A549 (cell line): ENCODE data around the gene PLCB2. TPM values are rescaled to one million over a fixed set of nuclear protein-coding genes. Genes with fewer than 3 reads are reported as not detected.
A peak's percentile ranks its signal among the peaks of the same experiment; 100 is the strongest.

ENCODE experiments used
- ATAC-seq, 2 experiments: fragments of 200-7000 bp in 1 of 2; fragments of >200 bp in 1 of 2; cut with Nextera tagmentation in 1 of 2; cut with Tn5 transposase in 1 of 2; 3 replicates each; pipeline versions ENCODE4 v1.8.0 to v1.9.1; 2018 to 2020; ENCODE audit warnings: mild to moderate bottlenecking in 1 of 2, moderate library complexity in 1 of 2
- CTCF ChIA-PET: fragments of 300-600 bp; sonication (Branson Sonifier 250); formaldehyde crosslinking; extraction: SDS; loops from one replicate; lab custom pipeline; 2021; ENCODE audit warnings: antibody characterized with exemption, inconsistent platforms; lab: Yijun Ruan, JAX
- POLR2A ChIA-PET: fragments of 350-600 bp; formaldehyde crosslinking; extraction: SDS; loops from one replicate; lab custom pipeline; 2021; ENCODE audit warnings: antibody characterized with exemption, inconsistent platforms; lab: Yijun Ruan, JAX
- DNase-seq, 2 experiments: peaks; one replicate each; pipeline versions ENCODE4 v3.0.0 to v3.0.0-alpha.2; 2011 to 2016; ENCODE audit warnings: low read depth in 1 of 2, low spot score in 1 of 2
- FAIRE-seq: peaks from 2 replicates; lab custom pipeline; 2011; peaks lifted over from hg19 to GRCh38; lab: Jason Lieb, UNC
- H3K27ac ChIP-seq, 2 experiments: fragments of >200 bp; sonication (Bioruptor Twin); formaldehyde crosslinking; 3 replicates each; pipeline ENCODE4 v1.5.1; 2016 to 2017
- H3K4me1 ChIP-seq: fragments of >200 bp; sonication (Bioruptor Twin); formaldehyde crosslinking; 3 replicates; pipeline ENCODE4 v1.6.1; 2016
- H3K4me2 ChIP-seq: fragments of >200 bp; sonication (Bioruptor Twin); formaldehyde crosslinking; 3 replicates; pipeline ENCODE4 v1.6.1; 2016
- H3K4me3 ChIP-seq: fragments of >200 bp; sonication (Bioruptor Twin); formaldehyde crosslinking; 3 replicates; pipeline ENCODE4 v1.5.1; 2016
- H3K9me3 ChIP-seq: fragments of >200 bp; sonication (Bioruptor Twin); formaldehyde crosslinking; 3 replicates; pipeline ENCODE4 v1.6.1; 2016
- CBX2 ChIP-seq: fragments of 200-600 bp; sonication (generic); IDR thresholded peaks from 2 replicates; pipeline ENCODE4 v1.6.1; 2016; ENCODE audit warnings: low read depth, mild to moderate bottlenecking, borderline replicate concordance
- CHD4 ChIP-seq: fragments of 200-600 bp; sonication (generic); IDR thresholded peaks from 2 replicates; pipeline ENCODE4 v1.6.1; 2016; ENCODE audit warnings: antibody characterized with exemption, mild to moderate bottlenecking, borderline replicate concordance
- EHMT2 ChIP-seq: fragments of 200-600 bp; sonication (generic); IDR thresholded peaks from 2 replicates; pipeline ENCODE4 v1.6.1; 2016; ENCODE audit warnings: antibody characterized with exemption, low read depth, mild to moderate bottlenecking, moderate library complexity
- FOSB ChIP-seq: fragments of 250-450 bp; sonication (Bioruptor Pico); IDR thresholded peaks from 2 replicates; pipeline ENCODE4 v1.5.0; 2020; ENCODE audit warnings: mild to moderate bottlenecking, moderate library complexity
- FOSL2 ChIP-seq, 2 experiments: fragments of 450-650 bp in 1 of 2; fragments of >200 bp in 1 of 2; sonication (Bioruptor Twin) in 1 of 2; formaldehyde crosslinking; IDR thresholded peaks; 2 replicates each; pipeline versions ENCODE4 v1.5.0 to v1.6.1; 2016 to 2020; ENCODE audit warnings: mild to moderate bottlenecking in 1 of 2, moderate library complexity in 1 of 2
- JUN ChIP-seq, 2 experiments: fragments of >200 bp; sonication (Bioruptor Twin); formaldehyde crosslinking; IDR thresholded peaks; 2 replicates in 1 of 2; 3 replicates in 1 of 2; pipeline ENCODE4 v1.6.1; 2016 to 2017
- KDM5A ChIP-seq: fragments of 200-600 bp; sonication (generic); IDR thresholded peaks from 2 replicates; pipeline ENCODE4 v1.6.1; 2016; ENCODE audit warnings: antibody characterized with exemption, mild to moderate bottlenecking
- MAZ ChIP-seq: fragments of 150-350 bp; IDR thresholded peaks from 2 replicates; pipeline ENCODE4 v1.6.1; 2014; ENCODE audit warnings: antibody characterized with exemption, low read depth, low read length, borderline replicate concordance
- MYC ChIP-seq: IDR thresholded peaks from 2 replicates; pipeline ENCODE4 v1.6.1; 2012; ENCODE audit warnings: mild to moderate bottlenecking, inconsistent platforms, low read length, improper control_type of control experiment, borderline replicate concordance
- POLR2AphosphoS2 ChIP-seq: conservative IDR thresholded peaks from 2 replicates; pipeline ENCODE4 v1.6.1; 2012; ENCODE audit warnings: low read length, improper control_type of control experiment, inconsistent platforms
- RAD21 ChIP-seq, 2 experiments: fragments of >200 bp in 1 of 2; sonication (Bioruptor Twin) in 1 of 2; formaldehyde crosslinking in 1 of 2; IDR thresholded peaks in 1 of 2; conservative IDR thresholded peaks in 1 of 2; 2 replicates in 1 of 2; 3 replicates in 1 of 2; pipeline ENCODE4 v1.6.1; 2012 to 2018; ENCODE audit warnings: inconsistent platforms in 1 of 2
- SMC3 ChIP-seq: fragments of >200 bp; sonication (Bioruptor Twin); formaldehyde crosslinking; IDR thresholded peaks from 3 replicates; pipeline ENCODE4 v1.6.1; 2018; ENCODE audit warnings: inconsistent platforms
- SREBF2 ChIP-seq: fragments of 450-650 bp; IDR thresholded peaks from 2 replicates; pipeline ENCODE4 v1.6.1; 2014; ENCODE audit warnings: mild to moderate bottlenecking, moderate library complexity
- ZFP36 ChIP-seq: fragments of 450-650 bp; IDR thresholded peaks from 2 replicates; pipeline ENCODE4 v1.6.1; 2014; ENCODE audit warnings: borderline replicate concordance; ENCODE audit not compliant: partially characterized antibody
- ZSCAN20 ChIP-seq: fragments of 250-450 bp; sonication (Bioruptor Pico); IDR thresholded peaks from 2 replicates; pipeline ENCODE4 v1.8.0; 2022; ENCODE audit warnings: mild to moderate bottlenecking, moderate library complexity
- WGBS: methylation state at CpG from one replicate; pipeline ENCODE4 v1.1.6; 2017; ENCODE audit errors: missing lambda C conversion rate; 5-methylcytosine and 5-hydroxymethylcytosine counted together
- polyA plus RNA-seq, 4 experiments: library from polyadenylated mRNA; depleted of rRNA in 3 of 4; stranded (reverse); fragments of >200 nt; fragmentation: RNase III in 1 of 4; extraction: RNeasy Plus Mini Kit Qiagen cat#74134 plus additional on column Dnase treatment in 1 of 4; gene quantifications; 2 replicates in 3 of 4; 3 replicates in 1 of 4; pipeline ENCODE4 v1.2.3, GENCODE V29; 2011 to 2017
- TF ChIP-seq, protein P1 (sequence below): fragments of >200 bp; sonication (Bioruptor Twin); formaldehyde crosslinking; IDR thresholded peaks from 3 replicates; pipeline ENCODE4 v1.5.1; 2016
- TF ChIP-seq, protein P2 (sequence below): fragments of >200 bp; sonication (Bioruptor Twin); formaldehyde crosslinking; IDR thresholded peaks from 2 replicates; pipeline ENCODE4 v1.6.1; 2016
- TF ChIP-seq, protein P3 (sequence below): IDR thresholded peaks from 2 replicates; pipeline ENCODE4 v1.6.1; 2012
- TF ChIP-seq, protein P4 (sequence below): IDR thresholded peaks from 2 replicates; pipeline ENCODE4 v1.6.1; 2012; ENCODE audit warnings: low read depth, borderline replicate concordance
- TF ChIP-seq, protein P5 (sequence below): fragments of 450-650 bp; IDR thresholded peaks from 2 replicates; pipeline ENCODE4 v1.6.1; 2014; ENCODE audit warnings: antibody characterized with exemption

PLCB2 gene
- polyA plus RNA-seq, 2 of the 4 experiments (the other 2 are of a cell fraction) = 0.30 to 0.49 TPM

DNA sequence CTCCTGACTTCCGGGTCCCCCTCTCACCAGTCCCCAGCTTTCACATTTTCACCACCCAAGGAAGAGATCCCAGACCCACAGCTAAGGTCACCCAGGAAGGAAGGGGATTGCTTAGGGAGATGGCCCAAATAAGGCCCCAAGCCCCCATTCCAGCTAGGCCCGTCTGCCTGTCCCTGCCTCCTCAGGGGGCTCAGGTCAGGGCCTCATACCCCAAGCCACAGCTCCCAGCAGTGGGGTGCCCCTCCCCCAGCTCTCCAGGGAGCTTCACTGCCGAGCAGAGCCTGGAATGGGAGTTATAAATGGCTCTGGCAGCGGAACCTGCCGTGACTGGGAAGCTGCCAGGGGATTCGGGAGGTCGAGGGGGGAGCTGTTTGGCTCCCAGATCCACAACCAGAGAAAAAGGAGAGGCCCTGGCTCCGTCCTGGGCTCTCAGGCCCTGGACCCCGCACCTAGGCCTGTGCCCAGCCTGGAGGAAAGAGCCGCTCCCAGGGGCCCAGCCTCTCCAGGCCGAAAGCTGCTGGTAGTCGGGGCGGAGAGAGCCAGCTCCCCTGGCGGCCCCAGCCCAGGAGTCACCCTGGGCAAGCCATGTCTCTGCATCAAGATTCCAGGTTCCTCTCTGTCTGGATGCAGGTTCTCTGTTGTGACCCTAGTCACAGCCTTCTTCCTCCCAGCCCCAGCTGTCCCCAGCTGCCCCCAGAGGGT, 32.5 kb upstream of the PLCB2 start:
- ATAC-seq = peak; percentile 47 to 56
- no peak for TF ChIP-seq FOSL2 (IDR thresholded peaks at IDR 0.05)
- no peak for TF ChIP-seq FOSL2 (CRISPR knock-in tag; IDR thresholded peaks at IDR 0.05)
- TF ChIP-seq JUN (IDR thresholded peaks at IDR 0.05) = 0 out of 5 replicates have a peak, but pooled peaks of 1 of the 2 experiments have one; percentile 33
- TF ChIP-seq, all 56 proteins: peak for 1
- ChIA-PET POLR2A (interaction anchor here (0.5 to 1.8 kb wide), 3 partner anchors 12 to 66 kb away, joined by 3 to 20 read pairs (median 5); partner anchors contain the start of gene INAFM2), CTCF (interaction anchor here (0.8 to 10.2 kb wide), 12 partner anchors 12 to 82 kb away, joined by 3 to 139 read pairs (median 8); partner anchors contain the start of genes INAFM2, KNSTRN and PHGR1)
- peak overlapping the region; percentile 94 to 96 for H3K27ac ChIP-seq
- H3K4me2 ChIP-seq = peak overlapping the region; percentile 79
- H3K4me1 ChIP-seq = peaks cover 53% of the 10 kb centered on the region
- WGBS = 8% methylated on average over 4 of the region's 14 CpGs
- DNase-seq (peak in 1 of 2 experiments; percentile 13), FAIRE-seq (no peak)
- no peaks in the 10 kb centered on the region for H3K9me3 ChIP-seq
- H3K4me3 ChIP-seq = peak overlapping the region; percentile 47

DNA sequence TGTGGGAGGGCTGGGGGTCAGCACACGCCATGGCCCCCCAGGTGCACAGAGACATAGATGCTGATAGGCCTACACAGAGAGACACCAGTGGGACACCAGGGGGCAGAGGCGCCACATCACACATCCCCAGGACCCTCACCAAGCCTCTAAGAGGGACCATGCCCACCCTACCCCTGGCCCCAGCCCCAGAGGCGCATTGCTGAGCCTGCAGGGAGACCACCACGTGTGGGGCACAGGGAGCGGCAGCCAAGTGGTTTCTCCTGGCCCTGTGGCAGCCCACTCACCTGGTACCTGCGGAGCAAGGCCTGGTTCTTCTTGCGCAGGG, 31.8 kb upstream of the PLCB2 start:
- Histone ChIP-seq H3K9me3 (no peaks in the 10 kb centered on the region), H3K4me1 (peaks cover 50% of the 10 kb centered on the region), H3K4me2 (peak overlapping the region; percentile 79), H3K27ac (peak overlapping the region; percentile 94 to 96), H3K4me3 (peak overlapping the region; percentile 47)
- WGBS = no CpG with 5 or more reads among the region's 7 CpGs
- FAIRE-seq (no peak), ATAC-seq (peak in 1 of 2 experiments; percentile 17; a peak in 3 of 6 replicates), DNase-seq (peak in 1 of 2 experiments; percentile 14)
- ChIA-PET POLR2A (interaction anchor here (0.5 to 1.8 kb wide), 2 partner anchors 11 to 67 kb away, joined by 3 to 20 read pairs; no protein-coding TSS in a partner anchor), CTCF (interaction anchor here (0.7 to 10.2 kb wide), 14 partner anchors 12 to 82 kb away, joined by 3 to 139 read pairs (median 12); partner anchors contain the start of genes INAFM2, KNSTRN and PHGR1)
- TF ChIP-seq CBX2 (no peak), RAD21 (conservative IDR thresholded peaks at IDR 0.05 in 1 of 2, IDR thresholded peaks at IDR 0.05 in 1 of 2) (peak in 1 of 2 experiments; percentile 31; a peak in 2 of 5 replicates), SMC3 (0 out of 3 replicates have a peak, but pooled peaks have one; percentile 15)
- TF ChIP-seq, protein P1, sequence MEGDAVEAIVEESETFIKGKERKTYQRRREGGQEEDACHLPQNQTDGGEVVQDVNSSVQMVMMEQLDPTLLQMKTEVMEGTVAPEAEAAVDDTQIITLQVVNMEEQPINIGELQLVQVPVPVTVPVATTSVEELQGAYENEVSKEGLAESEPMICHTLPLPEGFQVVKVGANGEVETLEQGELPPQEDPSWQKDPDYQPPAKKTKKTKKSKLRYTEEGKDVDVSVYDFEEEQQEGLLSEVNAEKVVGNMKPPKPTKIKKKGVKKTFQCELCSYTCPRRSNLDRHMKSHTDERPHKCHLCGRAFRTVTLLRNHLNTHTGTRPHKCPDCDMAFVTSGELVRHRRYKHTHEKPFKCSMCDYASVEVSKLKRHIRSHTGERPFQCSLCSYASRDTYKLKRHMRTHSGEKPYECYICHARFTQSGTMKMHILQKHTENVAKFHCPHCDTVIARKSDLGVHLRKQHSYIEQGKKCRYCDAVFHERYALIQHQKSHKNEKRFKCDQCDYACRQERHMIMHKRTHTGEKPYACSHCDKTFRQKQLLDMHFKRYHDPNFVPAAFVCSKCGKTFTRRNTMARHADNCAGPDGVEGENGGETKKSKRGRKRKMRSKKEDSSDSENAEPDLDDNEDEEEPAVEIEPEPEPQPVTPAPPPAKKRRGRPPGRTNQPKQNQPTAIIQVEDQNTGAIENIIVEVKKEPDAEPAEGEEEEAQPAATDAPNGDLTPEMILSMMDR = peak; percentile 20; the same call in 1 of the 3 replicates

DNA sequence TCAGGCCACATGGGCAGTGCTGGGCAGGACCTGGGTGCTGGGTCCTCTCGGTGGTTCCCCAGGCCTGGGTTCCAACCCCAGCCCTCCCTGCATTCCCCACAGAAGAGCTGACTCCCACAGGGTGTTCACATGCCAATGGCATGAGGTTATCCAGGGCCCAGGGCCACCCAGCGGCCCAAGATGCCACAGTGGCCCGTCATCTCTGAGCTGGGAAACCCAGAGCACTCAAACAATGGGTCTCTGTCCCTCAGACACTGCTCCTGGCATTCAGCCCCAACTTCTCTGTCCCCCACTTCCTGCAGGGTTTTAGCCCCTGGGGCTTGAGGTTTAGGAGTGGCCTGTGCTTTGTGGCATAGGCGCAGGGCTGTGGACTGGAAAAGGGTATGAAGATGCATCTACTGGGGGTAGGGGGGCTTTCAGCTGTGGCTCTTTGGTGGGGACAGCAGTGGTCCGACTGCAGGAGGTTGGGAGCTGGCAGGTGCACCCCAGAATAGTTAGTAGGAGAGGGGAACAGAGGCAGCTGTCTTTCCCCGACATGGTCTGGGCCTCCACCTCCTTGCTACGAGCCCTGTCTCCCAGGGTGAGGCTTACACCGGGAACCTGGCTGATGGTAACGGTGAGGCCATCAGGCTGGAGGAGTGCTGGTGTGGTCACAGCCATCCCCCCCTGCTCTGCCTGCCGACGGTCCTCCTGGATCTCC, 31.3 kb upstream of the PLCB2 start:
- Histone ChIP-seq H3K9me3 (no peaks in the 10 kb centered on the region), H3K27ac (peak overlapping the region; percentile 94 to 96), H3K4me2 (peak overlapping the region; percentile 79), H3K4me1 (peaks cover 46% of the 10 kb centered on the region), H3K4me3 (peak overlapping the region; percentile 47)
- DNase-seq = peak; percentile 67 to 73
- ChIA-PET POLR2A (interaction anchor here (0.5 to 1.9 kb wide), 4 partner anchors 11 to 67 kb away, joined by 3 to 8 read pairs (median 3); no protein-coding TSS in a partner anchor), CTCF (interaction anchor here (0.7 to 10.2 kb wide), 20 partner anchors 8 to 86 kb away, joined by 3 to 139 read pairs (median 6); partner anchors contain the start of genes INAFM2, KNSTRN and PHGR1)
- FAIRE-seq = no peak
- peak; percentile 62 to 70 for ATAC-seq
- WGBS = 5% methylated on average over 3 of the region's 11 CpGs
- TF ChIP-seq FOSB (CRISPR knock-in tag) (no peak), JUN (IDR thresholded peaks at IDR 0.05) (no peak), SREBF2 (no peak), EHMT2 (no peak), CHD4 (no peak), RAD21 (conservative IDR thresholded peaks at IDR 0.05 in 1 of 2, IDR thresholded peaks at IDR 0.05 in 1 of 2) (no peak), ZSCAN20 (CRISPR knock-in tag) (no peak), ZFP36 (no peak), FOSL2 (IDR thresholded peaks at IDR 0.05) (no peak), FOSL2 (CRISPR knock-in tag; IDR thresholded peaks at IDR 0.05) (no peak), MYC (no peak), KDM5A (no peak), POLR2AphosphoS2 (no peak), MAZ (no peak)
- TF ChIP-seq, protein P2, sequence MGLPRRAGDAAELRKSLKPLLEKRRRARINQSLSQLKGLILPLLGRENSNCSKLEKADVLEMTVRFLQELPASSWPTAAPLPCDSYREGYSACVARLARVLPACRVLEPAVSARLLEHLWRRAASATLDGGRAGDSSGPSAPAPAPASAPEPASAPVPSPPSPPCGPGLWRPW = no peak
- TF ChIP-seq, protein P3, sequence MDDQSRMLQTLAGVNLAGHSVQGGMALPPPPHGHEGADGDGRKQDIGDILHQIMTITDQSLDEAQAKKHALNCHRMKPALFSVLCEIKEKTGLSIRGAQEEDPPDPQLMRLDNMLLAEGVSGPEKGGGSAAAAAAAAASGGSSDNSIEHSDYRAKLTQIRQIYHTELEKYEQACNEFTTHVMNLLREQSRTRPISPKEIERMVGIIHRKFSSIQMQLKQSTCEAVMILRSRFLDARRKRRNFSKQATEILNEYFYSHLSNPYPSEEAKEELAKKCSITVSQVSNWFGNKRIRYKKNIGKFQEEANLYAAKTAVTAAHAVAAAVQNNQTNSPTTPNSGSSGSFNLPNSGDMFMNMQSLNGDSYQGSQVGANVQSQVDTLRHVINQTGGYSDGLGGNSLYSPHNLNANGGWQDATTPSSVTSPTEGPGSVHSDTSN = no peak
- TF ChIP-seq, protein P4, sequence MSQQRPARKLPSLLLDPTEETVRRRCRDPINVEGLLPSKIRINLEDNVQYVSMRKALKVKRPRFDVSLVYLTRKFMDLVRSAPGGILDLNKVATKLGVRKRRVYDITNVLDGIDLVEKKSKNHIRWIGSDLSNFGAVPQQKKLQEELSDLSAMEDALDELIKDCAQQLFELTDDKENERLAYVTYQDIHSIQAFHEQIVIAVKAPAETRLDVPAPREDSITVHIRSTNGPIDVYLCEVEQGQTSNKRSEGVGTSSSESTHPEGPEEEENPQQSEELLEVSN = no peak
- TF ChIP-seq, protein P1 = no peak
- TF ChIP-seq, protein P5, sequence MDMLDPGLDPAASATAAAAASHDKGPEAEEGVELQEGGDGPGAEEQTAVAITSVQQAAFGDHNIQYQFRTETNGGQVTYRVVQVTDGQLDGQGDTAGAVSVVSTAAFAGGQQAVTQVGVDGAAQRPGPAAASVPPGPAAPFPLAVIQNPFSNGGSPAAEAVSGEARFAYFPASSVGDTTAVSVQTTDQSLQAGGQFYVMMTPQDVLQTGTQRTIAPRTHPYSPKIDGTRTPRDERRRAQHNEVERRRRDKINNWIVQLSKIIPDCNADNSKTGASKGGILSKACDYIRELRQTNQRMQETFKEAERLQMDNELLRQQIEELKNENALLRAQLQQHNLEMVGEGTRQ = no peak
